SU-DHL-6 (cell line): ENCODE measurements around the gene SLC18A2.

ENCODE experiments used
- H2AFZ ChIP-seq: fragments of 200-600 bp; sonication (generic); 2 replicates; pipeline ENCODE4 v1.6.1; 2014; ENCODE audit warnings: low read depth, mild to moderate bottlenecking, moderate library complexity, mixed read lengths, antibody characterized with exemption, low read length; ENCODE audit not compliant: severe bottlenecking
- H3F3A ChIP-seq: fragments of 200-600 bp; shearing (Covaris generic); 2 replicates; pipeline ENCODE4 v1.6.0; 2016; ENCODE audit warnings: antibody characterized with exemption, mild to moderate bottlenecking; ENCODE audit not compliant: insufficient read depth
- H3K27ac ChIP-seq: fragments of 200-600 bp; sonication (generic); 2 replicates; pipeline ENCODE4 v1.5.1; 2016; ENCODE audit warnings: low read depth, mild to moderate bottlenecking, low read length, moderate library complexity, mixed read lengths
- H3K27me3 ChIP-seq: fragments of 200-600 bp; sonication (generic), shearing (Covaris generic); 2 replicates; pipeline ENCODE4 v1.6.0; 2014; ENCODE audit warnings: mild to moderate bottlenecking, low read length
- H3K36me3 ChIP-seq: fragments of 200-600 bp; sonication (generic); 2 replicates; pipeline ENCODE4 v1.6.1; 2014; ENCODE audit warnings: mild to moderate bottlenecking, low read length, mixed read lengths
- H3K4me2 ChIP-seq: fragments of 300-600, 200-600 bp; shearing (Covaris generic), sonication (generic); 2 replicates; pipeline ENCODE4 v1.6.0; 2014; ENCODE audit warnings: low read length, low read depth, mild to moderate bottlenecking; ENCODE audit not compliant: poor library complexity, severe bottlenecking
- H3K4me3 ChIP-seq: fragments of 200-600 bp; sonication (generic); 2 replicates; pipeline ENCODE4 v1.5.1; 2014; ENCODE audit warnings: antibody characterized with exemption, low read length, mild to moderate bottlenecking, mixed read lengths; ENCODE audit not compliant: insufficient read depth, poor library complexity, severe bottlenecking
- H3K79me2 ChIP-seq: fragments of 200-600 bp; sonication (generic); 2 replicates; pipeline ENCODE4 v1.6.1; 2014; ENCODE audit warnings: mild to moderate bottlenecking, low read length, moderate library complexity; ENCODE audit not compliant: insufficient read depth
- H3K9ac ChIP-seq: fragments of 200-600 bp; sonication (generic); 2 replicates; pipeline ENCODE4 v1.7.0; 2014; ENCODE audit warnings: mild to moderate bottlenecking, low read length
- H3K9me2 ChIP-seq: fragments of 200-600 bp; sonication (generic); replicated peaks from 2 replicates; pipeline ENCODE4 v1.6.1; 2014; ENCODE audit warnings: low read length; ENCODE audit not compliant: insufficient read depth
- H3K9me3 ChIP-seq: fragments of 200-600 bp; sonication (generic); 2 replicates; pipeline ENCODE4 v1.6.1; 2014; ENCODE audit warnings: low read length, mixed read lengths; ENCODE audit not compliant: insufficient read depth
- H4K20me1 ChIP-seq: fragments of 200-600 bp; sonication (generic); 2 replicates; pipeline ENCODE4 v1.6.1; 2014; ENCODE audit warnings: low read depth, mild to moderate bottlenecking, antibody characterized with exemption, low read length, moderate library complexity, mixed read lengths
- CTCF ChIP-seq: fragments of 200-600 bp; sonication (generic); IDR thresholded peaks from one replicate; pipeline ENCODE4 v1.5.1; 2017; ENCODE audit warnings: antibody characterized with exemption, mild to moderate bottlenecking, low read length, moderate library complexity; ENCODE audit not compliant: insufficient read depth, poor library complexity, severe bottlenecking
- EZH2phosphoT487 ChIP-seq: fragments of 200-600 bp; sonication (generic), shearing (Covaris generic); conservative IDR thresholded peaks from 2 replicates; pipeline ENCODE4 v1.6.1; 2018; ENCODE audit warnings: mild to moderate bottlenecking, antibody characterized with exemption, low read length, moderate library complexity, mixed read lengths

Gene SLC18A2

GRCh38 chr10:117318909-117319308 is 78.0 kb downstream of the SLC18A2 start:
- no peak overlapping the region for H3K9ac ChIP-seq
- peaks cover 9% of the 10 kb centered on the region; the same call in 1 of the 2 replicates for H3K79me2 ChIP-seq
- H2AFZ ChIP-seq, result no peak overlapping the region
- 0 out of 2 replicates have a peak, but pooled peaks cover 4% of the 10 kb centered on the region for H3K36me3 ChIP-seq
- TF ChIP-seq CTCF (peak; percentile 49), EZH2phosphoT487 (no peak)
- H3K27me3 ChIP-seq, result no peaks in the 10 kb centered on the region
- peaks cover 4% of the 10 kb centered on the region; the same call in 1 of the 2 replicates for H3F3A ChIP-seq
- no peaks in the 10 kb centered on the region for H3K9me3 ChIP-seq
- H3K27ac ChIP-seq, result no peak overlapping the region
- no peaks in the 10 kb centered on the region for H3K9me2 ChIP-seq
- no peak overlapping the region for H3K4me3 ChIP-seq
- no peak overlapping the region for H3K4me2 ChIP-seq
- peaks cover 14% of the 10 kb centered on the region for H4K20me1 ChIP-seq

GRCh38 chr10:117320050-117320665 is 79.2 kb downstream of the SLC18A2 start:
- Histone ChIP-seq H3K79me2 (peaks cover 9% of the 10 kb centered on the region; the same call in 1 of the 2 replicates), H3K9me2 (no peaks in the 10 kb centered on the region), H3F3A (peaks cover 4% of the 10 kb centered on the region; the same call in 1 of the 2 replicates), H3K9ac (no peak overlapping the region), H3K36me3 (0 out of 2 replicates have a peak, but pooled peaks cover 4% of the 10 kb centered on the region), H3K27ac (no peak overlapping the region), H3K4me3 (no peak overlapping the region), H3K4me2 (no peak overlapping the region), H3K9me3 (no peaks in the 10 kb centered on the region), H3K27me3 (no peaks in the 10 kb centered on the region), H2AFZ (no peak overlapping the region), H4K20me1 (peaks cover 14% of the 10 kb centered on the region)
- TF ChIP-seq CTCF, result peak; percentile 44
- no peak for TF ChIP-seq EZH2phosphoT487

GRCh38 chr10:117322260-117322659 is 81.3 kb downstream of the SLC18A2 start:
- H3K79me2 ChIP-seq, result peaks cover 9% of the 10 kb centered on the region; the same call in 1 of the 2 replicates
- H3K9ac ChIP-seq, result no peak overlapping the region
- H3K27me3 ChIP-seq, result no peaks in the 10 kb centered on the region
- H2AFZ ChIP-seq, result no peak overlapping the region
- H3K36me3 ChIP-seq, result 0 out of 2 replicates have a peak, but pooled peaks cover 4% of the 10 kb centered on the region
- no peaks in the 10 kb centered on the region for H3K9me3 ChIP-seq
- H3K4me2 ChIP-seq, result no peak overlapping the region
- peaks cover 14% of the 10 kb centered on the region for H4K20me1 ChIP-seq
- no peak overlapping the region for H3K4me3 ChIP-seq
- H3K9me2 ChIP-seq, result no peaks in the 10 kb centered on the region
- TF ChIP-seq CTCF (no peak), EZH2phosphoT487 (no peak)
- peaks cover 4% of the 10 kb centered on the region; the same call in 1 of the 2 replicates for H3F3A ChIP-seq
- H3K27ac ChIP-seq, result no peak overlapping the region
